ENCODE results near the gene GPC1. TPM values are rescaled to one million over a fixed set of nuclear protein-coding genes. Genes with fewer than 3 reads are reported as not detected.

The GPC1 gene
- 0.22 and 0.40 TPM in 2 replicates for total RNA-seq (2013; cell fraction: nucleolus; rRNA removed)
- total RNA-seq (2014; rRNA removed): 0.23 TPM in 1 of 2 replicates, not detected in the other
- 0.14 TPM in 1 of 2 replicates, not detected in the other for total RNA-seq (2014; rRNA removed; fragmentation: Illumina TruSeq; extraction: Trizol)
- 0.45 and 0.77 TPM in 2 replicates for total RNA-seq (2021)
- not detected for polyA plus RNA-seq (2011; ENCODE audit: low read depth)
- polyA plus RNA-seq (2011; rRNA removed): 0.07 and 0.26 TPM in 2 replicates
- 0.16 and 0.23 TPM in 2 replicates for polyA plus RNA-seq (2011; cell fraction: cytosol; rRNA removed)
- 0.61 and 0.64 TPM in 2 replicates for polyA plus RNA-seq (2011; cell fraction: nucleus; rRNA removed)
- polyA plus RNA-seq (2012): 0.39 and 0.60 TPM in 2 replicates
- polyA plus RNA-seq (2014; fragmentation: Illumina TruSeq; extraction: Trizol): 0.09 TPM in 1 of 2 replicates, not detected in the other
- not detected for polyA plus RNA-seq (2014; fragmentation: Nextera tagmentation; extraction: Ambion mirVana)
- polyA plus RNA-seq (2014; rRNA removed): 0.06 and 0.22 TPM in 2 replicates
- under 1 TPM; 0.14 to 0.48 TPM for polyA plus RNA-seq (2016; fragmentation: Nextera tagmentation; extraction: Ambion mirVana)
- polyA minus RNA-seq (2011; rRNA and poly(A)+ RNA removed): 0.41 and 0.51 TPM in 2 replicates
- polyA minus RNA-seq (2011; cell fraction: cytosol; rRNA and poly(A)+ RNA removed): 0.53 and 0.94 TPM in 2 replicates
- 0.97 and 1.4 TPM in 2 replicates for polyA minus RNA-seq (2011; cell fraction: nucleus; rRNA and poly(A)+ RNA removed)
- percentile 10 among the genes with signal in this experiment for Bru-seq, nascent RNA
- percentile 10 among the genes with signal in this experiment for BruChase-seq, experiment 1, labeled RNA remaining after a 6-hour chase
- percentile 13 among the genes with signal in this experiment for BruChase-seq, experiment 2, labeled RNA remaining after a 2-hour chase
- long read RNA-seq, experiment 1: 0 reads
- long read RNA-seq, experiment 2: 0 reads

- CTCF ChIA-PET: no interaction called here
- ATAC-seq: peak; percentile 62
- DNase-seq (ENCODE audit: low read depth, low spot score): no peak
- Histone ChIP-seq H3K4me1 (ENCODE audit: control insufficient read depth, insufficient read depth, low read length) (no peaks in the 10 kb centered on the region), H4K20me1 (ENCODE audit: control insufficient read depth, insufficient read depth) (0 out of 2 replicates have a peak, but pooled peaks cover 2% of the 10 kb centered on the region), H3K4me3 (peak within 1 kb of the TSS; percentile 64; the same call in 1 of the 2 replicates), H3K9ac (ENCODE audit: control insufficient read depth, insufficient read depth, low read length) (no peak within 1 kb of the TSS), H3K4me2 (ENCODE audit: control insufficient read depth, insufficient read depth) (peak within 1 kb of the TSS; percentile 77), H3K79me2 (ENCODE audit: control insufficient read depth, insufficient read depth, low read length) (no peaks in the 10 kb centered on the region), H3K36me3 (ENCODE audit: control insufficient read depth in 2 of 2, insufficient read depth in 2 of 2, low read length in 1 of 2) (no peaks in the 10 kb centered on the region), H3K27me3 (replicated peaks in 1 of 2; ENCODE audit: control insufficient read depth in 2 of 2, insufficient read depth in 2 of 2, low read length in 1 of 2) (peaks cover 7 to 17% of the 10 kb centered on the region in 2 experiments), H2AFZ (ENCODE audit: control insufficient read depth, low read depth, low read length) (peak within 1 kb of the TSS; percentile 51), H3K9me3 (replicated peaks; ENCODE audit: control insufficient read depth, insufficient read depth, low read length) (no peaks in the 10 kb centered on the region), H3K27ac (ENCODE audit: control insufficient read depth, insufficient read depth) (no peak within 1 kb of the TSS)
- intact Hi-C loops (cut with micrococcal nuclease; ENCODE audit: unreplicated experiment): loop anchor here (5.0 kb wide), 2 partner anchors 203 to 373 kb away; no protein-coding TSS in a partner anchor
- TF ChIP-seq GATAD2B (conservative IDR thresholded peaks at IDR 0.05; ENCODE audit: low read depth) (0 out of 2 replicates have a peak, but pooled peaks have one; percentile 36), ZBTB40 (IDR thresholded peaks at IDR 0.05; ENCODE audit: borderline replicate concordance) (no peak), HDAC6 (IDR thresholded peaks at IDR 0.05; ENCODE audit: unreplicated experiment) (peak; percentile 77), SUZ12 (IDR thresholded peaks at IDR 0.05; ENCODE audit: unreplicated experiment) (peak; percentile 93)
- in situ Hi-C loops (cut with MboI): no loop called here
- under 1% methylated on average over 16 of the region's 77 CpGs for WGBS (ENCODE audit: insufficient coverage, insufficient replicate concordance, low lambda C conversion rate, missing lambda C conversion rate)
- RAD21 ChIA-PET (ENCODE audit: unreplicated experiment): no interaction called here
- POLR2A ChIA-PET: no interaction called here
- no peak for FAIRE-seq
- BruUV-seq (replicated peaks): no TSS peak
- SMC1A ChIA-PET (ENCODE audit: uncharacterized antibody, unreplicated experiment): no interaction called here
These were observed at the start of gene GPC1 for GRCh38 chr2:240435457-240435947. GPC1 (plus strand) TSS chr2:240435663; CDS start chr2:240435919, 256 bp downstream.
